GM12878 (cell line): ENCODE measurements around the gene LRP3. TPM values are rescaled to one million over a fixed set of nuclear protein-coding genes. Genes with fewer than 3 reads are reported as not detected.
"Not testable (repeated sequence)": the region's sequence is repeated elsewhere in the genome, so short reads cannot be mapped to it uniquely, and the experiment has no call there.

ENCODE experiments used
- ATAC-seq: fragments of 200-7000 bp; cut with Tn5 transposase; 3 replicates; pipeline ENCODE4 v1.9.1; 2020; ENCODE audit warnings: mild to moderate bottlenecking, moderate library complexity
- BruUV-seq: library from RNA; stranded (reverse); fragments of 400-500 nt; replicated peaks from 2 replicates; lab custom pipeline; 2021; lab: Mats Ljungman, UMichigan
- CTCF ChIA-PET: fragments of 300-600 bp; sonication (Branson Sonifier 250); formaldehyde crosslinking; extraction: SDS; loops from one replicate; lab custom pipeline; 2021; ENCODE audit warnings: inconsistent platforms; lab: Yijun Ruan, JAX
- POLR2A ChIA-PET: fragments of 350-600 bp; formaldehyde crosslinking; extraction: SDS; loops from one replicate; lab custom pipeline; 2021; ENCODE audit warnings: inconsistent platforms; lab: Charles Lee
- RAD21 ChIA-PET: fragments of 300-600 bp; sonication (Branson Sonifier 250); formaldehyde crosslinking; loops from one replicate; lab custom pipeline; 2023; ENCODE audit warnings: antibody characterized with exemption; ENCODE audit not compliant: unreplicated experiment; lab: Charles Lee
- SMC1A ChIA-PET: fragments of 300-600 bp; sonication (Branson Sonifier 250); formaldehyde crosslinking; loops from one replicate; lab custom pipeline; 2023; ENCODE audit not compliant: unreplicated experiment, uncharacterized antibody; lab: Charles Lee
- DNase-seq: peaks from one replicate; pipeline ENCODE4 v3.0.0-alpha.2; 2011; ENCODE audit warnings: low read depth, low spot score
- FAIRE-seq: peaks from 3 replicates; lab custom pipeline; 2011; peaks lifted over from hg19 to GRCh38; lab: Jason Lieb, UNC
- H2AFZ ChIP-seq: 2 replicates; pipeline ENCODE4 v1.6.0; 2011; ENCODE audit warnings: low read depth, low read length, control low read depth; ENCODE audit not compliant: control insufficient read depth
- H3K27ac ChIP-seq: 2 replicates; pipeline ENCODE4 v1.5.1; 2011; ENCODE audit warnings: control low read depth; ENCODE audit not compliant: control insufficient read depth, insufficient read depth
- H3K27me3 ChIP-seq, 2 experiments: replicated peaks in 1 of 2; 2 replicates each; pipeline versions ENCODE4 v1.6.0 to v1.6.1; 2011; ENCODE audit warnings: low read length in 1 of 2; ENCODE audit not compliant: control insufficient read depth in 2 of 2, insufficient read depth in 2 of 2
- H3K36me3 ChIP-seq, 2 experiments: 2 replicates each; pipeline ENCODE4 v1.5.1; 2011; ENCODE audit warnings: low read length in 1 of 2; ENCODE audit not compliant: control insufficient read depth in 2 of 2, insufficient read depth in 2 of 2
- H3K4me1 ChIP-seq: 2 replicates; pipeline ENCODE4 v1.6.1; 2011; ENCODE audit warnings: mild to moderate bottlenecking, low read length, moderate library complexity, mixed read lengths; ENCODE audit not compliant: control insufficient read depth, insufficient read depth
- H3K4me2 ChIP-seq: 2 replicates; pipeline ENCODE4 v1.6.0; 2011; ENCODE audit warnings: control low read depth; ENCODE audit not compliant: control insufficient read depth, insufficient read depth
- H3K4me3 ChIP-seq: fragments of 200-600 bp; sonication (generic); 2 replicates; pipeline ENCODE4 v1.5.1; 2016
- H3K79me2 ChIP-seq: 2 replicates; pipeline ENCODE4 v1.6.0; 2011; ENCODE audit warnings: low read length; ENCODE audit not compliant: control insufficient read depth, insufficient read depth
- H3K9ac ChIP-seq: 2 replicates; pipeline ENCODE4 v1.8.0; 2011; ENCODE audit warnings: low read length, control low read depth, mixed read lengths; ENCODE audit not compliant: control insufficient read depth, insufficient read depth
- H3K9me3 ChIP-seq: replicated peaks from 3 replicates; pipeline ENCODE4 v1.5.1; 2011; ENCODE audit warnings: mild to moderate bottlenecking, low read length; ENCODE audit not compliant: control insufficient read depth, insufficient read depth
- H4K20me1 ChIP-seq: 2 replicates; pipeline ENCODE4 v1.6.0; 2011; ENCODE audit not compliant: control insufficient read depth, insufficient read depth
- CBX5 ChIP-seq: sonication (generic); IDR thresholded peaks from 2 replicates; pipeline ENCODE4 v1.6.1; 2016; ENCODE audit warnings: low read depth, moderate library complexity, mild to moderate bottlenecking, inconsistent platforms
- CREB1 ChIP-seq: IDR thresholded peaks from 2 replicates; pipeline ENCODE4 v1.6.1; 2012; ENCODE audit warnings: low read depth, mild to moderate bottlenecking, inconsistent platforms
- EGR1 ChIP-seq, 2 experiments: IDR thresholded peaks; 1 replicate in 1 of 2; 2 replicates in 1 of 2; pipeline ENCODE4 v1.6.1; 2011 to 2012; ENCODE audit warnings: low read depth in 2 of 2, low read length in 2 of 2, borderline replicate concordance in 1 of 2, mild to moderate bottlenecking in 1 of 2, moderate library complexity in 1 of 2
- HDAC6 ChIP-seq: fragments of 200-600 bp; sonication (generic); IDR thresholded peaks from one replicate; pipeline ENCODE4 v1.8.0; 2017; ENCODE audit warnings: antibody characterized with exemption; ENCODE audit not compliant: unreplicated experiment
- IKZF2 ChIP-seq, 2 experiments: fragments of 450-650 bp; IDR thresholded peaks; 2 replicates each; pipeline ENCODE4 v1.6.1; 2017; ENCODE audit warnings: mild to moderate bottlenecking in 2 of 2, moderate library complexity in 2 of 2
- MEF2A ChIP-seq: IDR thresholded peaks from 2 replicates; pipeline ENCODE4 v1.6.1; 2011; ENCODE audit warnings: low read depth, mild to moderate bottlenecking, low read length, moderate library complexity; ENCODE audit not compliant: insufficient read depth
- NR2C2 ChIP-seq: IDR thresholded peaks from 2 replicates; pipeline ENCODE4 v1.6.1; 2011; ENCODE audit warnings: borderline replicate concordance, low read depth; ENCODE audit not compliant: control insufficient read depth, insufficient read length
- SMC3 ChIP-seq: IDR thresholded peaks from 2 replicates; pipeline ENCODE4 v1.6.1; 2011; ENCODE audit warnings: low read length, improper control_type of control experiment, borderline replicate concordance
- WGBS: methylation state at CpG from one replicate; pipeline ENCODE4 v1.1.6; 2016; ENCODE audit warnings: low lambda C conversion rate; ENCODE audit not compliant: insufficient replicate concordance, insufficient coverage; ENCODE audit errors: missing lambda C conversion rate; 5-methylcytosine and 5-hydroxymethylcytosine counted together
- in situ Hi-C: fragments of 300-500 bp; cut with MboI; formaldehyde crosslinking; loops from 9 replicates; pipeline ENCODE4 v1.14.3; 2018; ENCODE audit warnings: mixed read lengths
- intact Hi-C: fragments of 100-400 bp; cut with micrococcal nuclease; formaldehyde crosslinking; loops from one replicate; pipeline ENCODE4 v1.14.2; 2022; ENCODE audit not compliant: unreplicated experiment
- polyA plus RNA-seq, 11 experiments: library from polyadenylated mRNA; depleted of rRNA in 4 of 11; unstranded in 6 of 11; stranded (reverse) in 5 of 11; fragments of >200 nt; fragmentation: Nextera tagmentation in 4 of 11; fragmentation: Illumina TruSeq in 1 of 11; extraction: Ambion mirVana in 4 of 11; extraction: Trizol in 1 of 11; gene quantifications; 1 replicate in 1 of 11; 2 replicates in 10 of 11; pipeline versions ENCODE4 v1.2.1 to v1.2.3, GENCODE V29; 2011 to 2016; ENCODE audit warnings: inconsistent platforms in 2 of 11, missing spikeins in 2 of 11, low read depth in 1 of 11
- total RNA-seq, 4 experiments: library from RNA; depleted of rRNA in 3 of 4; stranded (reverse); fragments of >200 nt in 3 of 4; fragmentation: Illumina TruSeq in 1 of 4; extraction: Trizol in 1 of 4; gene quantifications; 2 replicates each; pipeline versions ENCODE4 v1.2.1 to v1.2.3, GENCODE V29; 2013 to 2021
- TF ChIP-seq, protein P1 (sequence below): fragments of 450-650 bp; formaldehyde crosslinking; IDR thresholded peaks from 2 replicates; pipeline ENCODE4 v1.4.0; 2022; ENCODE audit warnings: mild to moderate bottlenecking, moderate library complexity
- TF ChIP-seq, protein P2 (sequence below): fragments of 450-650 bp; IDR thresholded peaks from 2 replicates; pipeline ENCODE4 v1.6.1; 2017; ENCODE audit warnings: antibody characterized with exemption, mild to moderate bottlenecking, moderate library complexity

LRP3 gene
- total and polyA plus RNA-seq, 10 of the 15 experiments (the other 5 are each of a cell fraction or from before 2014, with no cell fraction given) = 0.12 to 3.2 (median 0.64) TPM; not detected in 2

DNA sequence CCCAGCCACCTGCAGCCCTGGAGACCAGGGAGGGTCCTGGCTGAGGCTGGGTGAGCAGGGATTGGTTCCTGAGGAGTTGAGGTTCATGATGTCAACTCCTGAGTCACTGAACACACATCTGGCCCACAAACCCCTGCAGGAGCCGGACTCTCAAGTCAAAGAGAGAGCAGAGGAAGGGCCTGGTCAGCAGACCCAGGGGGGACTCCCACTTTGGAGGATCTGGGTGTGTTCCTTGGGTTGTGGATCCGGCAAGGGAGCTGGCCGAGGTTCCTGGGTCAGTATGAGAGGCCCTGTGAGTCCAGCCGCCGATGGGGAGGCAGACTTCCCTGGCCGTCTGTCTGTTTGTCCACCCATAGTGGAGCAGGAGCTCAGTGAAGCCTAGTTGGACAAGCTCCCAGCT, 27.5 kb downstream of the LRP3 start:
- WGBS = 48% methylated on average over 6 of the region's 6 CpGs
- DNase-seq = no peak
- intact Hi-C loops = no loop called here

GRCh38 chr19:33222255-33222654, 28.1 kb downstream of the LRP3 start:
- H3K9me3 ChIP-seq, H3K27ac ChIP-seq, H3K4me3 ChIP-seq, in situ Hi-C loops, H3K9ac ChIP-seq, H3K4me2 ChIP-seq, H3K36me3 ChIP-seq, SMC1A ChIA-PET, DNase-seq, POLR2A ChIA-PET, intact Hi-C loops, ATAC-seq, H3K4me1 ChIP-seq, RAD21 ChIA-PET, H4K20me1 ChIP-seq, H2AFZ ChIP-seq, FAIRE-seq, H3K79me2 ChIP-seq, BruUV-seq, CTCF ChIA-PET: not testable (repeated sequence)
- H3K27me3 ChIP-seq = peaks cover 5 to 13% of the 10 kb centered on the region in 2 experiments; a peak in 3 of 4 replicates
- WGBS = 15% methylated on average over 2 of the region's 2 CpGs

More for the DNA sequence above, 27.5 kb downstream of the LRP3 start:
- CTCF ChIA-PET = no interaction called here
- H2AFZ ChIP-seq = no peak overlapping the region
- ATAC-seq = no peak
- peaks cover 5 to 12% of the 10 kb centered on the region in 2 experiments; a peak in 3 of 4 replicates for H3K27me3 ChIP-seq
- H3K4me3 ChIP-seq = no peak overlapping the region
- FAIRE-seq = no peak
- H3K9me3 ChIP-seq = no peaks in the 10 kb centered on the region; the same call in 2 of the 3 replicates
- H3K9ac ChIP-seq = no peak overlapping the region
- BruUV-seq = no TSS peak
- POLR2A ChIA-PET = no interaction called here
- no peaks in the 10 kb centered on the region for H3K36me3 ChIP-seq
- TF ChIP-seq NR2C2 = no peak
- TF ChIP-seq IKZF2 (IDR thresholded peaks at IDR 0.05) = no peak
- no peak for TF ChIP-seq SMC3
- no peak for TF ChIP-seq CBX5
- no peak for TF ChIP-seq MEF2A
- TF ChIP-seq, protein P1, sequence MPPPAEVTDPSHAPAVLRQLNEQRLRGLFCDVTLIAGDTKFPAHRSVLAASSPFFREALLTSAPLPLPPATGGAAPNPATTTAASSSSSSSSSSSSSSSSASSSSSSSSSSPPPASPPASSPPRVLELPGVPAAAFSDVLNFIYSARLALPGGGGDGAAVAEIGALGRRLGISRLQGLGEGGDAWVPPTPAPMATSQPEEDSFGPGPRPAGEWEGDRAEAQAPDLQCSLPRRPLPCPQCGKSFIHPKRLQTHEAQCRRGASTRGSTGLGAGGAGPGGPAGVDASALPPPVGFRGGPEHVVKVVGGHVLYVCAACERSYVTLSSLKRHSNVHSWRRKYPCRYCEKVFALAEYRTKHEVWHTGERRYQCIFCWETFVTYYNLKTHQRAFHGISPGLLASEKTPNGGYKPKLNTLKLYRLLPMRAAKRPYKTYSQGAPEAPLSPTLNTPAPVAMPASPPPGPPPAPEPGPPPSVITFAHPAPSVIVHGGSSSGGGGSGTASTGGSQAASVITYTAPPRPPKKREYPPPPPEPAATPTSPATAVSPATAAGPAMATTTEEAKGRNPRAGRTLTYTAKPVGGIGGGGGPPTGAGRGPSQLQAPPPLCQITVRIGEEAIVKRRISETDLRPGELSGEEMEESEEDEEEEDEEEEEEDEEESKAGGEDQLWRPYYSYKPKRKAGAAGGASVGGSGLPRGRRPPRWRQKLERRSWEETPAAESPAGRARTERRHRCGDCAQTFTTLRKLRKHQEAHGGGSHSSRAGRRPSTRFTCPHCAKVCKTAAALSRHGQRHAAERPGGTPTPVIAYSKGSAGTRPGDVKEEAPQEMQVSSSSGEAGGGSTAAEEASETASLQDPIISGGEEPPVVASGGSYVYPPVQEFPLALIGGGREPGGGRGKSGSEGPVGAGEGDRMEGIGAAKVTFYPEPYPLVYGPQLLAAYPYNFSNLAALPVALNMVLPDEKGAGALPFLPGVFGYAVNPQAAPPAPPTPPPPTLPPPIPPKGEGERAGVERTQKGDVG (CRISPR knock-in tag) = no peak
- TF ChIP-seq, protein P2, sequence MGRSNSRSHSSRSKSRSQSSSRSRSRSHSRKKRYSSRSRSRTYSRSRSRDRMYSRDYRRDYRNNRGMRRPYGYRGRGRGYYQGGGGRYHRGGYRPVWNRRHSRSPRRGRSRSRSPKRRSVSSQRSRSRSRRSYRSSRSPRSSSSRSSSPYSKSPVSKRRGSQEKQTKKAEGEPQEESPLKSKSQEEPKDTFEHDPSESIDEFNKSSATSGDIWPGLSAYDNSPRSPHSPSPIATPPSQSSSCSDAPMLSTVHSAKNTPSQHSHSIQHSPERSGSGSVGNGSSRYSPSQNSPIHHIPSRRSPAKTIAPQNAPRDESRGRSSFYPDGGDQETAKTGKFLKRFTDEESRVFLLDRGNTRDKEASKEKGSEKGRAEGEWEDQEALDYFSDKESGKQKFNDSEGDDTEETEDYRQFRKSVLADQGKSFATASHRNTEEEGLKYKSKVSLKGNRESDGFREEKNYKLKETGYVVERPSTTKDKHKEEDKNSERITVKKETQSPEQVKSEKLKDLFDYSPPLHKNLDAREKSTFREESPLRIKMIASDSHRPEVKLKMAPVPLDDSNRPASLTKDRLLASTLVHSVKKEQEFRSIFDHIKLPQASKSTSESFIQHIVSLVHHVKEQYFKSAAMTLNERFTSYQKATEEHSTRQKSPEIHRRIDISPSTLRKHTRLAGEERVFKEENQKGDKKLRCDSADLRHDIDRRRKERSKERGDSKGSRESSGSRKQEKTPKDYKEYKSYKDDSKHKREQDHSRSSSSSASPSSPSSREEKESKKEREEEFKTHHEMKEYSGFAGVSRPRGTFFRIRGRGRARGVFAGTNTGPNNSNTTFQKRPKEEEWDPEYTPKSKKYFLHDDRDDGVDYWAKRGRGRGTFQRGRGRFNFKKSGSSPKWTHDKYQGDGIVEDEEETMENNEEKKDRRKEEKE = no peak
- TF ChIP-seq EGR1 (IDR thresholded peaks at IDR 0.05; ENCODE audit: borderline replicate concordance in 1 of 2, low read depth in 2 of 2, low read length in 2 of 2) = no peak
- no peak for TF ChIP-seq CREB1
- no peak for TF ChIP-seq HDAC6
- TF ChIP-seq, all 136 proteins: peak for 0
- ChIA-PET SMC1A (no interaction called here), RAD21 (no interaction called here)
- Histone ChIP-seq H4K20me1 (no peaks in the 10 kb centered on the region), H3K4me2 (no peak overlapping the region), H3K27ac (no peak overlapping the region), H3K4me1 (no peaks in the 10 kb centered on the region), H3K79me2 (no peaks in the 10 kb centered on the region)
- in situ Hi-C loops = no loop called here
